Measurements from ENCODE around the gene FUT8. TPM values are rescaled to one million over a fixed set of nuclear protein-coding genes. Genes with fewer than 3 reads are reported as not detected.
A peak's percentile ranks its signal among the peaks of the same experiment; 100 is the strongest.
"Not testable (repeated sequence)": the region's sequence is repeated elsewhere in the genome, so short reads cannot be mapped to it uniquely, and the experiment has no call there.

Gene FUT8
- total RNA-seq, 1 experiment from 2014 or later: 109 TPM

DNA sequence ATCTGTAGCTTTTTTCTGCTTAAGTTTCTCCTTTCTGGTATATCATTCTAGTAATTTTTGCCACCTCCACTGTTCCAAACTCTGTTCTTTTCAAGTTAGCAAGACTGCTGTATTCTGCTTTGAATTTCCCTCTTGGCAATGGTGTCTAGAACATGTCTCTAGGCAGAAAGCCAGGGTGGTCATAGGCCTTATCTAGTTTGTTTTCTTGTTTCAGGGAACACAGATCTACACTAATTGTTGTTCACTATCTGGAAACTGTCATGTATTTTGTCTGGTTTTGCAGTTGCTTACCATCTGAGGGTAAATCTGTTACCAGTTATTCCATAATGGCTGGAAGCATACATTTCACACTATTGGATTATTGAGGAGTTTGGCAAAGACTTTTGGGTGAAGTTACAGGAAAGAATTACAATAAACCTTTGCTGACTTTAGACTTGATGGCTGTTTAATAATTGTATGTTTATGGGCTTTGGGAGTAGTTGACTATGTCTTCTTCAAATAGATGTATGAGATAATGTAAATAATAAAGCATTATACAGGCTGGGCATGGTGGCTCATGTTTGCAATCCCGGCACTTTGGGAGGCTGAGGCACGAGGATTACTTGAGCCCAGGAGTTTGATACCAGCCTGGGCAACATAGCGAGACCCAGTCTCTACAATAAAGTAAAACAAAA lies 41.4 kb downstream of the FUT8 start:
- DNase-seq (ENCODE audit: low read depth): no peak

- no peak for DNase-seq (ENCODE audit: low read depth)
Measured at GRCh38 chr14:65456247-65456646, 43.7 kb downstream of the FUT8 start.

- no peak for DNase-seq (ENCODE audit: low read depth)
Measured at GRCh38 chr14:65461730-65462129, 49.2 kb downstream of the FUT8 start.

- DNase-seq (ENCODE audit: low read depth): peak; percentile 79
Measured at GRCh38 chr14:65462411-65462810, 49.9 kb downstream of the FUT8 start.

GRCh38 chr14:65465584-65465983 lies 53.1 kb downstream of the FUT8 start:
- DNase-seq (ENCODE audit: low read depth): no peak

DNA sequence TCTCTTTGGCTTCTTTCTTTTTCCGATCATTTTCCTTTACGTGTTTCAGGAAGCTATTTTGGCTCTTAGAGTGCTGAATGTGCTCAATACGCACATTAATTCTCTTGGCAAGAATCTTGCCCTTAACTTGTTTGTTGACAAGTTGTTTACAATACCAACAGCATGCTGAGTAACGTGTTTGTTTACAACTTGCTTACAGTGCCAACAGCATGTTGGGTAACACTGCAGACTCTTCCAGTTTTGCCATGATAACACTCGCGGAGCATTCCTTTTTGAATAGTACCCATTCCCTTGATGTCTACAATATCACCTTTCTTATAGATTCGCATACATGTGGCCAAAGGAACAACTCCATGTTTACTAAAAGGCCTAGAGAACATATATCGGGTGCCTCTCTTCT lies 55.4 kb downstream of the FUT8 start:
- DNase-seq (ENCODE audit: low read depth): not testable (repeated sequence)

DNA sequence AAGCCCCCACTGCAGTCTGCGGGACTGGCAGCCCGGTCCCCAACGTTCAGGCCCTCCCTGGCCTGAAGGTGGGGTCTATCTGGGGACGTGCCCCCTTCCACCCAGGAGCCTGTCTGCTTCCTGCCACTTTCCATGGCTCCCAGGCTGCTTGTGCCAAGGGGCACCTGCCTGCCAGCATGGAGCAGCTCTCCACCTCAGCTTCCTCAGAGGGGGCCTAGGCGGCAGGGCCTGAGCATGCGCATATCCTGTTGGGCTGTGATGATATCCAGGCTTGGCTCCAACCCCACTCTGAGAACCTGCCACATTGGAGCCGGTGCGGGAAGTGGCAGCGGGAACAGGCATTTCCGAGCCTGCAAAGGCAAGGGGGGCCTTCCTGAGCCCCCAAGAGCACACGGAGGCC lies 57.4 kb downstream of the FUT8 start:
- DNase-seq (ENCODE audit: low read depth): no peak

DNA sequence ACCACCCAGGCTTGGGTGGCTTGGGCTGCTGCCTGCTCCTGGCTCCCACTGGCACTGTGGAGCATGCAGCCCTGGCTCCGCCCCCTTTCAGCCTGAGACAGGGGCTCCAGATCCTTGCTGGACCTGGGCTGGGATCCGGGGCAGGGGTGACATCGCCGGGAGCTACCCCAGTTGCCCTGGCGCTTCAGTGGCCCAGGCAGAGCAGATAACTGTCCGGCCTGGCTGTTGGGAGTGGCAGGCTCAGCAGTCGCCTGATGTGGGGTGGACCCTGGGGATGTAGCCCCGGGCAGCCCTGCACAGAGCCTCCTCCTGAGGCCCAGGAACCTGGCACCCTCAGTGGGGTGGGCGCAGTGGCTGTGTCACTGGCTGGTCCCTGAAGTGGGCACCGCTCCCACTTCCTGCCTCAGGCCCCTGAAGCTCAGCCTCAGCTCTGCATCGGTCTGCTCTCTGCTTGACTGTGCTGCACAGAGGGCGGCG lies 57.9 kb downstream of the FUT8 start:
- no peak for DNase-seq (ENCODE audit: low read depth)

GRCh38 chr14:65471038-65471878 lies 58.7 kb downstream of the FUT8 start:
- DNase-seq (ENCODE audit: low read depth): no peak

GRCh38 chr14:65472189-65472588 lies 59.7 kb downstream of the FUT8 start:
- DNase-seq (ENCODE audit: low read depth): peak; percentile 18

DNA sequence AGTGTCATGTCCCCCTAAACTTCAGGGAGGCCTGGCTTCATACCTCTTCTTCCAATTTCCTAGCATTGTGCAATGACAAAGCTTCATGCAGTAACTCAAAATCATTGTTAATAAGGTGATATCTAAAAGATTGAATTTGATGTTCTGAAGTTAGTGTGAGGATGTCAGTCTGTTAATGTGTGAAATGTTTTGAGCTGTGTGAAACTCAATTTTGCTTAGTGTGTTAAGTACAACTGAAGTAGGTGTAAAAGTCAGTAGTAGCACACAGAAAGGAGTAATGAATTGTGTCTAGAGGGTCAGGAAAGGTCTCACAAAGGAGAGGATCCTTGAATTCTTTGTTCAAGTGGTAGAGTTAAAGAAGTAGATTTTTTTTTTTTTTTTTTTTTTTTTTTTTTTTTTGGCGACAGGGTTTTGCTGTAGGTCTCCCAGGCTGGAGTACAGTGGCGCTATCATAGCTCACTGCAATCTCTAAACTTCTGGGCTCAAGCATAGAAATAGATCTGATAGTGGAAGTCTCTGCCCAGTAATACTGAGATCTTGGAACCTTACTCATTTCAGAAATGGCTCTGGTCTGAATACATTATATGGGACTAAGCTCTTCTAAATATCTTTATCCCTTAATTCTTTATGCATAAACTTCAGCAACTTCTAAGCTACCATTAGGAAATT lies 63.9 kb downstream of the FUT8 start:
- no peak for DNase-seq (ENCODE audit: low read depth)

- no peak for DNase-seq (ENCODE audit: low read depth)
Measured at GRCh38 chr14:65476942-65477318, 64.4 kb downstream of the FUT8 start.

GRCh38 chr14:65478017-65478416 lies 65.5 kb downstream of the FUT8 start:
- no peak for DNase-seq (ENCODE audit: low read depth)

- peak; percentile 87 for DNase-seq (ENCODE audit: low read depth)
Measured at GRCh38 chr14:65478596-65478995, 66.1 kb downstream of the FUT8 start.

DNA sequence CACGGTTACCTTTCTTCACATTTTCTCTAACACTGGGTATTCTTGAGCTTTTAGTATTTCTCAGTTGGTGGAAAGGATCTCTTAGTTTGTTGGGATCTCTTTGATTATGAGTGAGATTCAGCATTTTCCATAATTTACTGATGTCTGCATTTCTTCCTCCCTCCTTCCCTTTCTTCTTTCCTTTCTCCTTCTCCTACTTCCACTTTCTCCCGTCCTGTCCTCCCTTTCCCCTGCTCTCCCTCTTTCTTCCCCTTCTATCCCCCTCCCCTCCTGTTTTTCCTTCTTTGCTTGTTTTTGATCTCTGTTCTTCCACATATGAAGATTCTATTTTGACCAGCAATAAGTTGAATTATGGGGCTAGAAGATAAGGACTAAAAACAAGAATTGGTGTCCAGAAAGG lies 66.9 kb downstream of the FUT8 start:
- DNase-seq (ENCODE audit: low read depth): no peak

DNA sequence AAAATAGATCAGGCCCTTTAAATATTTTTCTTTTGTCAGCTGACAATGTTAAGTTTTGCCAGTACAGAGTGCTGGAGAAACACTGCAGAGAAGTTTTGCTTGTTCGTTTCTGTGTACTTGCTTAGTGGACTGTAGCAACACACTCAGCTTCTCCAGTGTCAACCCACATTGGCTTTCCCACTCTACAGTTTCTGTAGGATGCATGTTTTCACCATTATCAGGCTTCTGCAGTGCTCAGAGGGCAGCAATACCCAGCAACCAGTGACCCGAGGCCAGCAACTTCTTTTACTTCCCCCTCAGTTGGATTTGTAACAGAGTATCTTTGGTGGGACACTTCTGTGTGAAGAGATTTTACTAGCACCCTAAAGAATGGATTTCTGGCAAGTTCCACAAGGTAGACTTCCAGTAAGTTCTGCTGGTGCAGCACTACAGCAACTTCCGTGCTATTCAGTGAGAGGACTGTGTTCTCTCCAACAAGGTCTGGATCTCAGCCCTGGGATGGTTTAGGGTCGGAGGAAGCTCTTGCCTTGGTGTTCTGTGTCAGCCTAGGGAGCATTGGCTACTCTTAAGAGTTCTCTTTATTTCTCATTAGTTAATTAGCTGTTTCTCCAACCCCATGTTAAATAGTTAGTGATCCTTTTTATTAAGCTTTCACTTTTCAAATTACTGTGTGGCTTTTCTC lies 70.4 kb downstream of the FUT8 start:
- no peak for DNase-seq (ENCODE audit: low read depth)

GRCh38 chr14:65483647-65484046 lies 71.1 kb downstream of the FUT8 start:
- DNase-seq (ENCODE audit: low read depth): peak; percentile 47

DNA sequence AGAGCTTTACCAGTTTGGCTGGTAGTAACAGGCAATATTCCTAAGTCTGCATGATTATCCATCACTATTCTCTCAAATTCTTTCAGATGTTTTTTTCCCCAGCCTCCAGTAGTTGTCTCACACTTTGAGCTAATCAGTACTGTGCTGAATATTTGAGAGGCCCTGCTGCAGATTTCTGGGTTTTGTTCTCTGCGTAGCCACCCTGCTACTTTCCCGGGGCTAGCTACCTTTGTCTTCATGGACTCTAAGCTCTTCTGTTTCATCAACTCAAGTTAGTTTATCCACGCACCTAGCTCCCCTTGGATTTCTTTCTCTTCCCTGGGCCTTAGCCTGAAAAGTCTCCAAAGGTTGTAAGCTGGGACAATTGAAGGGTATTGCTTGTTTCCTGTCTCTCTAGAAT lies 73.0 kb downstream of the FUT8 start:
- no peak for DNase-seq (ENCODE audit: low read depth)

DNA sequence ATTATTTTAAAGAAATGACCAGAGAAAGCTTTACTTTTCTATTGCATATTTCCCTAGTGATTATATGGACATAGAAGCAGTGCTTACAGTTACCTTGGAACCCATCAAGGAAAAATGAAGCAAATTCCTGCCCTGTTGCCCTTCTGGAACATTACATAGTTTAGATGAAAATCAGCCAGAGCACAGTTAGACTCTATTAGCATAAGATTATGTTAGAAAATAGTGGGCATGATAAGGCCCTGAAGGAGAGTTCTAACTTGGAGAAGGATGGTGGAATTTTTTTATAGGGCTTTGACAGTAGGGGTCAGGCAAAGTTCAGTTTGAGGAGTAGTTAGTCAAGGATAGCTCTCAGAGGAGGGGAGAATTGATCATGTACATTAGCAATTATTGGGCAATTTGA lies 74.3 kb downstream of the FUT8 start:
- DNase-seq (ENCODE audit: low read depth): no peak

DNA sequence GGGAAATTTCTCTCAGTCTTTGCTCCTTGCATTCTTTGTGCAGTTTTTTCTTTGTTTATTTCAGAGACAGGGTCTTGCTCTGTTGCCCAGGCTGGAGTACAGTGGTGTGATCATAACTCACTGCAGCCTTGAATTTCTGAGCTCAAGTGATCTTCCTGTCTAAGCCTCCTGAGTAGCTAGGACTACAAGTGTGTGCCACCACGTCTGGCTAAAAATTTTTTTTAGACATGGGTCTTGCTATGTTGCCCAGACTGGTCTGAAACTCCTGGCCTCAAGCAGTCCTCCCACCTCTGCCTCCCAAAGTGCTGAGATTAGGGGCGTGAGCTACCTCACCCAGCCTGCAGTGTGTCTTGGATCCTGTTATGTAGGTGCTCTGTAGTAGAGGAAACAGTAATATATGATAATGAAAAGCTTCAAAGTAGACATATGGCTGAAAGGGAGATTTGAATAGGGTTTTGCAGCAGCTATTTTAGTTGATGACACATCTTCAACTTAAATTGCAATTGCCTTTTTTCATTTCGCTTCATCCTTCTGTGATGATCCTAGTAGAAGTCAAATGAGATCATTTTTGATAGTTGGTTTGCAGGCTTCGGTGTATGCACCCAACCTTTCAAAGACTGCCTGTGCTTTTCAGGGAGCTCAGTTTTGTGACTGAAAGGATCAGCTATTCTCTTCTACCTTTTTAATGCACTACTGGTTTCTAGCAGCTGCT lies 75.4 kb downstream of the FUT8 start:
- DNase-seq (ENCODE audit: low read depth): no peak

DNA sequence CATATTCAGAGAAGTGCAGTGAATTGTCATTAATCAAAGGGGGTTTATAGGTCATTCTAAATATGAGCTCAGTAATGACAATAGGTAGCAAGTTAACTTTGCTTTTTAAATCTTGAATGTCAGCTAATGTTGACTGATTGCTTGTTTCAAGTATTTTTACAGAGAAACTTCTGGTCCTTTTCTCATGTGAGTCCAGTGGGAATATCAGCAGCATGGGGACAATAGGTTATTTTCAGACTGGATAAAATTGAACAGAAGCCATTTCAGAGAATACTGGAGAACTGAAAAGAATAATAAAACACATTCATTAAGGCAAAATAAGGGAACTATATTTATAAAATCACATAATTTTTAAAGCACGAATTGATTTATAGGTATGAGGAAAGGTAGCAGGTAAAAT lies 78.7 kb downstream of the FUT8 start:
- no peak for DNase-seq (ENCODE audit: low read depth)

Measured in M059J (cell line).